HG02623 (cell line): ENCODE results near the gene CEP70.
"Not testable (repeated sequence)": the region's sequence is repeated elsewhere in the genome, so short reads cannot be mapped to it uniquely, and the experiment has no call there.

ENCODE experiments used
- ATAC-seq: cut with Tn5 transposase; IDR thresholded peaks from one replicate; pipeline ENCODE4 v1.9.1; 2021; ENCODE audit warnings: moderate library complexity; ENCODE audit not compliant: unreplicated experiment

The CEP70 gene

GRCh38 chr3:138455801-138456716 is 138.0 kb downstream of the CEP70 start:
- no peak for ATAC-seq

- not testable (repeated sequence) for ATAC-seq
These were observed 140.1 kb downstream of the CEP70 start for GRCh38 chr3:138453940-138454339.

- no peak for ATAC-seq
These were observed 141.6 kb downstream of the CEP70 start for GRCh38 chr3:138452436-138452835.

GRCh38 chr3:138451595-138452162 is 142.4 kb downstream of the CEP70 start:
- ATAC-seq: no peak

GRCh38 chr3:138450704-138451424 is 143.2 kb downstream of the CEP70 start:
- no peak for ATAC-seq

- no peak for ATAC-seq
These were observed 143.9 kb downstream of the CEP70 start for GRCh38 chr3:138450181-138450580.

- ATAC-seq: no peak
These were observed 144.6 kb downstream of the CEP70 start for GRCh38 chr3:138449490-138449889.

GRCh38 chr3:138448631-138449030 is 145.4 kb downstream of the CEP70 start:
- ATAC-seq: no peak

GRCh38 chr3:138445654-138446053 is 148.4 kb downstream of the CEP70 start:
- no peak for ATAC-seq

GRCh38 chr3:138445236-138445635 is 148.8 kb downstream of the CEP70 start:
- no peak for ATAC-seq
